Osteocyte (in vitro differentiated cells): ENCODE data around the gene PREP. TPM values are rescaled to one million over a fixed set of nuclear protein-coding genes. Genes with fewer than 3 reads are reported as not detected.
"Not testable (repeated sequence)": the region's sequence is repeated elsewhere in the genome, so short reads cannot be mapped to it uniquely, and the experiment has no call there.

Source experiments
- DNase-seq: peaks from one replicate; pipeline ENCODE4 v3.0.0; 2021; ENCODE audit warnings: mixed read lengths; ENCODE audit not compliant: unreplicated experiment; ENCODE audit errors: extremely low spot score
- H3K27ac Mint-ChIP-seq: one replicate; pipeline ENCODE4 v1.8.0; 2021; ENCODE audit warnings: mild to moderate bottlenecking, mixed read lengths; ENCODE audit not compliant: unreplicated experiment
- H3K27me3 Mint-ChIP-seq: one replicate; pipeline ENCODE4 v1.8.0; 2021; ENCODE audit warnings: mixed read lengths; ENCODE audit not compliant: unreplicated experiment
- H3K36me3 Mint-ChIP-seq: one replicate; pipeline ENCODE4 v1.8.0; 2021; ENCODE audit warnings: mixed read lengths; ENCODE audit not compliant: unreplicated experiment
- H3K4me1 Mint-ChIP-seq: one replicate; pipeline ENCODE4 v1.8.0; 2021; ENCODE audit warnings: mixed read lengths; ENCODE audit not compliant: unreplicated experiment
- H3K4me3 Mint-ChIP-seq: one replicate; pipeline ENCODE4 v1.8.0; 2021; ENCODE audit warnings: mild to moderate bottlenecking, moderate library complexity, mixed read lengths; ENCODE audit not compliant: unreplicated experiment
- H3K9me3 Mint-ChIP-seq: one replicate; pipeline ENCODE4 v1.8.0; 2021; ENCODE audit warnings: mixed read lengths; ENCODE audit not compliant: unreplicated experiment
- total RNA-seq: library from RNA; stranded (reverse); gene quantifications from 2 replicates; pipeline ENCODE4 v1.2.1, GENCODE V29; 2021
- TF ChIP-seq, protein P1 (sequence below): fragments of 200-600 bp; sonication (generic); IDR thresholded peaks from 2 replicates; pipeline ENCODE4 v1.5.0; 2021; ENCODE audit warnings: antibody characterized with exemption, mild to moderate bottlenecking, moderate library complexity

PREP gene
- total RNA-seq, 1 donor from 2014 or later: 36.9 TPM

DNA sequence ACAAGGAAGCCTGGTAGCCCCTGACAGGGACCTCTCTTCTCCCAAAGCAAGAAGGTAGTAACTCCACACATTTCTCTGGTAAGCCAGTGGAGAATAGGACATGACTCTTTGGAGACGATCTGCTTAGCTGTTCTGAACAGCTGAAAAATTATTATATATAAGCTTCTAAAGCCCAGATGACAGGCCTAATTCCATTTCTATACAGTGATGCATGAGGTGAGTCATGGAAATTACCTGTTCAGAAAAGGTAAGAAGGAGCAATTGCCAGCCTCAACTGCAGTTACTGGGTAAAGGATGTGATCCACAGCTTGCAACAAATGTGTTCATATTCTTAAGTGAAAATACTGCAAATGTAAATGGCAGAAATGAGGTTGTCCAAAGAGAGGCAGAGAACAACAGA, 54.0 kb downstream of the PREP start:
- Mint-ChIP-seq H3K4me3 (no peak overlapping the region), H3K4me1 (peaks cover 5% of the 10 kb centered on the region), H3K27me3 (no peaks in the 10 kb centered on the region), H3K9me3 (no peaks in the 10 kb centered on the region), H3K27ac (no peak overlapping the region), H3K36me3 (peaks cover 24% of the 10 kb centered on the region)
- DNase-seq: no peak
- TF ChIP-seq, protein P1, sequence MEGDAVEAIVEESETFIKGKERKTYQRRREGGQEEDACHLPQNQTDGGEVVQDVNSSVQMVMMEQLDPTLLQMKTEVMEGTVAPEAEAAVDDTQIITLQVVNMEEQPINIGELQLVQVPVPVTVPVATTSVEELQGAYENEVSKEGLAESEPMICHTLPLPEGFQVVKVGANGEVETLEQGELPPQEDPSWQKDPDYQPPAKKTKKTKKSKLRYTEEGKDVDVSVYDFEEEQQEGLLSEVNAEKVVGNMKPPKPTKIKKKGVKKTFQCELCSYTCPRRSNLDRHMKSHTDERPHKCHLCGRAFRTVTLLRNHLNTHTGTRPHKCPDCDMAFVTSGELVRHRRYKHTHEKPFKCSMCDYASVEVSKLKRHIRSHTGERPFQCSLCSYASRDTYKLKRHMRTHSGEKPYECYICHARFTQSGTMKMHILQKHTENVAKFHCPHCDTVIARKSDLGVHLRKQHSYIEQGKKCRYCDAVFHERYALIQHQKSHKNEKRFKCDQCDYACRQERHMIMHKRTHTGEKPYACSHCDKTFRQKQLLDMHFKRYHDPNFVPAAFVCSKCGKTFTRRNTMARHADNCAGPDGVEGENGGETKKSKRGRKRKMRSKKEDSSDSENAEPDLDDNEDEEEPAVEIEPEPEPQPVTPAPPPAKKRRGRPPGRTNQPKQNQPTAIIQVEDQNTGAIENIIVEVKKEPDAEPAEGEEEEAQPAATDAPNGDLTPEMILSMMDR: no peak

DNA sequence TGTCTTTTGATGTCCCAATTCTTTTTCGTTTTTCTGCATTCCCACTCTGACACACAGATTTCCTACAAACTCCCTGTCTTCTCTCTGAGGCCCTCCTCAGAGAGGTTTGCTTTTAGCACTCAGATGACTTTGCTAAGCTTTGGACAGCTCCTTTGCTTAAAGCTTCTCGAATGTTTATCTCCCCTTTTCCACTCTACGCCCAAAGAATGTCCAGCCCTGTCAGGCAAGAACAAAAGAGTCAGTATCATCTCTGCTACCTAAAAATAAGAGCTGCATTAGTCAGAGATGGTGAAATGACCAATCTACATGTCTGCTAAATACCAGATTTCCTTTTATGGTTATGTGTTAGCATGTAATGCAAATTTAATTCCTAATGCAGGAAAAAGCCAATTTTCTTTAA, 56.8 kb downstream of the PREP start:
- TF ChIP-seq, protein P1: no peak
- Mint-ChIP-seq H3K27ac (peak overlapping the region; percentile 45), H3K27me3 (no peaks in the 10 kb centered on the region), H3K9me3 (no peaks in the 10 kb centered on the region), H3K4me3 (no peak overlapping the region), H3K36me3 (peaks cover 23% of the 10 kb centered on the region), H3K4me1 (peaks cover 5% of the 10 kb centered on the region)
- DNase-seq: no peak

DNA sequence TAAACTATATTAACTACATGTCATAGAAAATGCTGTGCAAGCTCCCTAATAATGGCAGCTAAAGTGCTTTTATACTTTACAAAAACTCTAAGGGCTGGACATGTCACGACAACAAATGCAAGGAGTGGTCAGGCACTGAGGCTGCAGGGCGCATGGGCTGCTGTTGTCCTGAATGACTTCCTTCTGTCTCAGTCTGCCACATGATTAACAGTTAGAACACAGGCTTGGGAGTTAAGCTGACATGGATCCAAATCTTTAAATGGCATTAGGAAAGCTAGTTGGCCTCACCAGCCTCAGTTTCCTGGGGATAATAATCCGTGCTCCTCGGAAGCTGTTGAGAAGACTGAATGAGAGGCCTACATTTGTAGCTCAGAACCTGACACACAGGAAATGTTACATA, 57.4 kb downstream of the PREP start:
- Mint-ChIP-seq H3K4me1 (peaks cover 5% of the 10 kb centered on the region), H3K27ac (no peak overlapping the region), H3K9me3 (no peaks in the 10 kb centered on the region), H3K27me3 (no peaks in the 10 kb centered on the region), H3K4me3 (no peak overlapping the region), H3K36me3 (peaks cover 23% of the 10 kb centered on the region)
- DNase-seq: no peak
- TF ChIP-seq, protein P1: no peak

DNA sequence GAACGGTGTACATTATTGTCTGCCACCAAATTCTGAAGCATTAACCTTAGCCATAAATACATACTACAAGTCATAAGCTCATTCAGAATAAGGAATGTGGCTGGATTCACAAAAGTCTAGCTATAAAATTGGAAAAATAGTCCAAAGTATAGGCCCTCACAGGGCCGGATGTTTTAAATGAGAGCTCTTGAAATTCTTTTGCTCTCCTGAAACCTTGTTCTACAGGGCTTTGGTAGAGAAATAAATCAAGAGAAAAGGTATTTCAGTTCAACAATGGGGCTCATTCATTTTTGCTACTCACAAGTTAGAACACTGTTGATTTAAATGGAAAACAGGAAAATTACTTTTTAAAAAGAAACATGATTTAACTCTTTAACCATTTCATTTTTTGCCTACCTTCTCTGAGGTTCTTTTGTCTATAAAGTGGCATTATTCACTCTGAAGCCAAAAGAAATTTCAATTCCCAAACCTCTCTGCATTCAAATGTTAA, 58.0 kb downstream of the PREP start:
- H3K4me1 Mint-ChIP-seq: peaks cover 5% of the 10 kb centered on the region

DNA sequence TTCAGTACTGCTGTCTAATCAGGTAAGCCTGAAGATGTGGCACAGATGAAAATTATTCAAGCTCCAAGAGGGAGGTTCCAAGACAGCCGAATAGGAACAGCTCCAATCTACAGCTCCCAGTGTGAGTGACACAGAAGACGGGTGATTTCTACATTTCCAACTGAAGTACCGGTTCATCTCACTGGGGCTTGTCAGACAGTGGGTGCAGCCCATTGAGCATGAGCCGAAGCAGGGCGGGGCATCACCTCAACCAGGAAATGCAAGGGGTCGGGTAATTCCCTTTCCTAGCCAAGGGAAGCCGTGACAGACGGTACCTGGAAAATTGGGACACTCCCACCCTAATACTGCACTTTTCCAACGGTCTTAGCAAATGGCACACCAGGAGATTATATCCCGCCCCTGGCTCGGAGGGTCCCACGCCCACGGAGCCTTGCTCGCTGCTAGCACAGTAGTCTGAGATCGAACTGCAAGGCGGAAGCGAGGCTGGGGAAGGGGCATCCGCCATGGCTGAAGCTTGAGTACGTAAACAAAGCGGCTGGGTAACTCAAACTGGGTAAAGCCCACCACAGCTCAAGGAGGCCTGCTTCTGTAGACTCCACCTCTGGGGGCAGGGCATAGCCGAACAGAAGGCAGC, 64.4 kb downstream of the PREP start:
- H3K9me3 Mint-ChIP-seq, DNase-seq, H3K27me3 Mint-ChIP-seq, H3K4me3 Mint-ChIP-seq, H3K27ac Mint-ChIP-seq, H3K4me1 Mint-ChIP-seq: not testable (repeated sequence)
- peaks cover 34% of the 10 kb centered on the region for H3K36me3 Mint-ChIP-seq

More for the DNA sequence above, 58.0 kb downstream of the PREP start:
- H3K36me3 Mint-ChIP-seq: peaks cover 21% of the 10 kb centered on the region
- no peaks in the 10 kb centered on the region for H3K9me3 Mint-ChIP-seq
- no peak overlapping the region for H3K27ac Mint-ChIP-seq
- DNase-seq: no peak
- no peak overlapping the region for H3K4me3 Mint-ChIP-seq
- TF ChIP-seq, protein P1: no peak
- H3K27me3 Mint-ChIP-seq: no peaks in the 10 kb centered on the region
